Measurements from ENCODE around the gene XIRP1.
A peak's percentile ranks its signal among the peaks of the same experiment; 100 is the strongest.
"Not testable (repeated sequence)": the region's sequence is repeated elsewhere in the genome, so short reads cannot be mapped to it uniquely, and the experiment has no call there.

XIRP1 gene

GRCh38 chr3:39192490-39193092 is at the start of gene XIRP1:
XIRP1 (minus strand) TSS chr3:39192595; CDS start chr3:39189445, 3,150 bp downstream.
- no peak for DNase-seq

GRCh38 chr3:39241561-39241960 is 49.2 kb upstream of the XIRP1 start:
- no peak for DNase-seq

GRCh38 chr3:39237027-39237426 is 44.6 kb upstream of the XIRP1 start:
- no peak for DNase-seq

- DNase-seq = peak; percentile 14
Measured at GRCh38 chr3:39234651-39235050, 42.3 kb upstream of the XIRP1 start.

GRCh38 chr3:39232859-39233258 is 40.5 kb upstream of the XIRP1 start:
- no peak for DNase-seq

- no peak for DNase-seq
Measured at GRCh38 chr3:39230453-39230852, 38.1 kb upstream of the XIRP1 start.

- no peak for DNase-seq
Measured at GRCh38 chr3:39228496-39228895, 36.1 kb upstream of the XIRP1 start.

GRCh38 chr3:39227596-39227995 is 35.2 kb upstream of the XIRP1 start:
- DNase-seq = not testable (repeated sequence)

GRCh38 chr3:39226106-39226741 is 33.8 kb upstream of the XIRP1 start:
- DNase-seq = no peak

- no peak for DNase-seq
Measured at GRCh38 chr3:39224288-39224687, 31.9 kb upstream of the XIRP1 start.

- no peak for DNase-seq
Measured at GRCh38 chr3:39222939-39223338, 30.5 kb upstream of the XIRP1 start.

- DNase-seq = no peak
Measured at GRCh38 chr3:39222462-39222861, 30.1 kb upstream of the XIRP1 start.

- no peak for DNase-seq
Measured at GRCh38 chr3:39221141-39221530, 28.7 kb upstream of the XIRP1 start.

- no peak for DNase-seq
Measured at GRCh38 chr3:39220407-39221140, 28.2 kb upstream of the XIRP1 start.

- DNase-seq = no peak
Measured at GRCh38 chr3:39219702-39220101, 27.3 kb upstream of the XIRP1 start.

- DNase-seq = no peak
Measured at GRCh38 chr3:39216176-39216790, 23.9 kb upstream of the XIRP1 start.

- DNase-seq = no peak
Measured at GRCh38 chr3:39213613-39214012, 21.2 kb upstream of the XIRP1 start.

GRCh38 chr3:39212665-39213064 is 20.3 kb upstream of the XIRP1 start:
- no peak for DNase-seq

- DNase-seq = no peak
Measured at GRCh38 chr3:39211332-39212130, 19.1 kb upstream of the XIRP1 start.

- no peak for DNase-seq
Measured at GRCh38 chr3:39210078-39210477, 17.7 kb upstream of the XIRP1 start.

GRCh38 chr3:39209329-39209970 is 17.1 kb upstream of the XIRP1 start:
- DNase-seq = no peak

GRCh38 chr3:39208463-39209055 is 16.2 kb upstream of the XIRP1 start:
- DNase-seq = peak; percentile 55

Measured in CD4-positive, alpha-beta T cell treated with Interleukin-6 for 4 hours (primary cell).